ENCODE measurements around the gene RAD51B. TPM values are rescaled to one million over a fixed set of nuclear protein-coding genes. Genes with fewer than 3 reads are reported as not detected.

The RAD51B gene
- polyA plus RNA-seq, 1 donor (not counting 4 experiments of a cell fraction or from before 2014, with no cell fraction given): 13.3 TPM

DNA sequence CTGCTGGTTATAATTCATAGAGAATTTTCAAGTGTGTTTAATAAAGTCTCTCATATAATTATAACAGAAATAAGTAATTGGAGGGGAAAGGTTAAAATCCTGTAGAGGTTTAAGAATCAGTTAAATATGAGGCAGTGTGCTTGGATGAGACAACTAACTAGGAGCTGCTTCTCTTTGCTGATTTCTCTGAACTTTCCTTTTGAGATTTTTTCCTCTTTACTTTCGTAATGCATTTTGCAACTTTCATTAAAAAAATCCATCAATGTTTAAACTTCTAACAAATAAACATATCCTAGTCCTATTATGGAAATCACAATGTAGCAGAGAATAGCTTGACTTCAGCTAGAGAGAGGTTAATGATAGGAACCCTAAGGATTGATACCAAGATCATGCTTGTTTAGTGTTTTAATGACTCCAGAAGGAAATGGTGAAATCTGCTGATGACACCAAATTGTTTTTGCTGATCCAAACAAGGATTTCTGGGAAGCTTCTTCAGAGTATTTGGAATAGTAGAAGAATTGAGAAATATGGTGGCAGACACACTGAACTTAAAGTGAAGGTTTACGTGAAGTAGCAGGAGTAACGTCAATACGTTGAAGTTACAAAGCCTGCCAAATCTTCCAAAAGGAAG is 122.6 kb downstream of the RAD51B start:
- peak overlapping the region; percentile 54 for H3K4me2 ChIP-seq (ENCODE audit: control insufficient read depth, extremely low read depth, insufficient read depth, low read depth, low read length)
- TF ChIP-seq, protein P1, sequence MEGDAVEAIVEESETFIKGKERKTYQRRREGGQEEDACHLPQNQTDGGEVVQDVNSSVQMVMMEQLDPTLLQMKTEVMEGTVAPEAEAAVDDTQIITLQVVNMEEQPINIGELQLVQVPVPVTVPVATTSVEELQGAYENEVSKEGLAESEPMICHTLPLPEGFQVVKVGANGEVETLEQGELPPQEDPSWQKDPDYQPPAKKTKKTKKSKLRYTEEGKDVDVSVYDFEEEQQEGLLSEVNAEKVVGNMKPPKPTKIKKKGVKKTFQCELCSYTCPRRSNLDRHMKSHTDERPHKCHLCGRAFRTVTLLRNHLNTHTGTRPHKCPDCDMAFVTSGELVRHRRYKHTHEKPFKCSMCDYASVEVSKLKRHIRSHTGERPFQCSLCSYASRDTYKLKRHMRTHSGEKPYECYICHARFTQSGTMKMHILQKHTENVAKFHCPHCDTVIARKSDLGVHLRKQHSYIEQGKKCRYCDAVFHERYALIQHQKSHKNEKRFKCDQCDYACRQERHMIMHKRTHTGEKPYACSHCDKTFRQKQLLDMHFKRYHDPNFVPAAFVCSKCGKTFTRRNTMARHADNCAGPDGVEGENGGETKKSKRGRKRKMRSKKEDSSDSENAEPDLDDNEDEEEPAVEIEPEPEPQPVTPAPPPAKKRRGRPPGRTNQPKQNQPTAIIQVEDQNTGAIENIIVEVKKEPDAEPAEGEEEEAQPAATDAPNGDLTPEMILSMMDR (optimal IDR thresholded peaks at IDR 0.05 in 1 of 3, IDR thresholded peaks at IDR 0.05 in 1 of 3, conservative IDR thresholded peaks at IDR 0.05 in 1 of 3; ENCODE audit: extremely low read depth in 1 of 3, insufficient read depth in 2 of 3, low read length in 3 of 3): no peak
- no peak for TF ChIP-seq EZH2 (IDR thresholded peaks at IDR 0.05; ENCODE audit: low read length)
- FAIRE-seq: no peak
- H3K27me3 ChIP-seq (ENCODE audit: control insufficient read depth, extremely low read depth, insufficient read depth, low read length): no peaks in the 10 kb centered on the region
- H3K4me3 ChIP-seq (ENCODE audit: control insufficient read depth in 2 of 3, extremely low read depth in 1 of 3, insufficient read depth in 2 of 3, low read depth in 1 of 3, low read length in 3 of 3): no peak overlapping the region
- H2AFZ ChIP-seq (ENCODE audit: control insufficient read depth, low read length): peak overlapping the region; percentile 32
- peaks cover 21% of the 10 kb centered on the region for H3K4me1 ChIP-seq (ENCODE audit: control insufficient read depth, extremely low read depth, insufficient read depth, low read length)
- DNase-seq (ENCODE audit: low read depth, low spot score): no peak
- H3K9me3 ChIP-seq (ENCODE audit: control insufficient read depth, low read depth, low read length): no peaks in the 10 kb centered on the region
- H3K79me2 ChIP-seq (ENCODE audit: control insufficient read depth, insufficient read depth, low read length): no peaks in the 10 kb centered on the region
- peak overlapping the region; percentile 3 for H3K9ac ChIP-seq (ENCODE audit: control insufficient read depth, extremely low read depth, insufficient read depth, low read length)
- H3K36me3 ChIP-seq (ENCODE audit: control insufficient read depth in 2 of 2, extremely low read depth in 1 of 2, insufficient read depth in 2 of 2, low read length in 2 of 2): no peaks in the 10 kb centered on the region
- H3K27ac ChIP-seq (ENCODE audit: control insufficient read depth, insufficient read depth, low read length): no peak overlapping the region
- H3K9me1 ChIP-seq (ENCODE audit: control insufficient read depth, extremely low read depth, insufficient read depth, low read length): no peaks in the 10 kb centered on the region
- dilution Hi-C loops (cut with MboI; ENCODE audit: extremely low pct_ligation_motif_present, low sequenced_read_pairs): no loop called here
- H4K20me1 ChIP-seq (ENCODE audit: control insufficient read depth, extremely low read depth, insufficient read depth, low read length): no peaks in the 10 kb centered on the region

DNA sequence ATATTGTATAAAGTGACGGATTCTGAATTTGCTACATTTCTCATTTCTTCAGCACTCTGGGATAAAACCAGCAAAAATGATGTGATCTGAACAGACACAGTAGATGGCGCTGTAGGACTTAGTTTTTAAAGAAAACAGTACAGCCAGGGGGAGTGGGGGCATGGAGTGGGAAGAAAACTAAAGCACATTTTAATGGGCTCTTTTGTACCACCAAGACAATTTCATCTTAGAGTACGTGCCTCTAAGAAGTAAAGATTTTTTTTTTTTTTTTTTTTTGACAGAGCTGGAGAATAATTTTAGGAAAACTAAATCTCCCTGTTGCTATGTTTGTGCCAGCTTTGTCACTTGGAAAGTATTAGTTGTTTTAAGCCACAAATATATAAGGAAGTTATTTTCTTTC is 124.4 kb downstream of the RAD51B start:
- no peak overlapping the region for H2AFZ ChIP-seq (ENCODE audit: control insufficient read depth, low read length)
- no peaks in the 10 kb centered on the region for H3K36me3 ChIP-seq (ENCODE audit: control insufficient read depth in 2 of 2, extremely low read depth in 1 of 2, insufficient read depth in 2 of 2, low read length in 2 of 2)
- H3K9me1 ChIP-seq (ENCODE audit: control insufficient read depth, extremely low read depth, insufficient read depth, low read length): no peaks in the 10 kb centered on the region
- no peaks in the 10 kb centered on the region for H4K20me1 ChIP-seq (ENCODE audit: control insufficient read depth, extremely low read depth, insufficient read depth, low read length)
- peaks cover 18% of the 10 kb centered on the region for H3K4me1 ChIP-seq (ENCODE audit: control insufficient read depth, extremely low read depth, insufficient read depth, low read length)
- no peak overlapping the region for H3K4me2 ChIP-seq (ENCODE audit: control insufficient read depth, extremely low read depth, insufficient read depth, low read depth, low read length)
- dilution Hi-C loops (cut with MboI; ENCODE audit: extremely low pct_ligation_motif_present, low sequenced_read_pairs): no loop called here
- no peaks in the 10 kb centered on the region for H3K9me3 ChIP-seq (ENCODE audit: control insufficient read depth, low read depth, low read length)
- H3K27me3 ChIP-seq (ENCODE audit: control insufficient read depth, extremely low read depth, insufficient read depth, low read length): no peaks in the 10 kb centered on the region
- no peak overlapping the region for H3K9ac ChIP-seq (ENCODE audit: control insufficient read depth, extremely low read depth, insufficient read depth, low read length)
- no peak for FAIRE-seq
- TF ChIP-seq, protein P1 (optimal IDR thresholded peaks at IDR 0.05 in 1 of 3, IDR thresholded peaks at IDR 0.05 in 1 of 3, conservative IDR thresholded peaks at IDR 0.05 in 1 of 3; ENCODE audit: extremely low read depth in 1 of 3, insufficient read depth in 2 of 3, low read length in 3 of 3): peak; percentile 56 to 71 (median 57)
- no peak for TF ChIP-seq EZH2 (IDR thresholded peaks at IDR 0.05; ENCODE audit: low read length)
- DNase-seq (ENCODE audit: low read depth, low spot score): no peak
- H3K4me3 ChIP-seq (ENCODE audit: control insufficient read depth in 2 of 3, extremely low read depth in 1 of 3, insufficient read depth in 2 of 3, low read depth in 1 of 3, low read length in 3 of 3): no peak overlapping the region
- H3K27ac ChIP-seq (ENCODE audit: control insufficient read depth, insufficient read depth, low read length): no peak overlapping the region
- no peaks in the 10 kb centered on the region for H3K79me2 ChIP-seq (ENCODE audit: control insufficient read depth, insufficient read depth, low read length)

All from keratinocyte (primary cell).